Stimulated activated CD8-positive, alpha-beta memory T cell treated with anti-CD3 and anti-CD28 coated beads, Interleukin-7, amount 100 ng/mL, for 48 hours (primary cell): ENCODE measurements around the gene NOC2L.
"Not testable (repeated sequence)": the region's sequence is repeated elsewhere in the genome, so short reads cannot be mapped to it uniquely, and the experiment has no call there.

Experiments used
- DNase-seq, 2 donors: peaks; one replicate each; pipeline ENCODE4 v3.0.0-alpha.2; 2020; ENCODE audit warnings: low read depth in 1 of 2; ENCODE audit errors: extremely low read depth in 1 of 2

The NOC2L gene

GRCh38 chr1:994546-994945 is 35.5 kb upstream of the NOC2L start:
- not testable (repeated sequence) for DNase-seq

DNA sequence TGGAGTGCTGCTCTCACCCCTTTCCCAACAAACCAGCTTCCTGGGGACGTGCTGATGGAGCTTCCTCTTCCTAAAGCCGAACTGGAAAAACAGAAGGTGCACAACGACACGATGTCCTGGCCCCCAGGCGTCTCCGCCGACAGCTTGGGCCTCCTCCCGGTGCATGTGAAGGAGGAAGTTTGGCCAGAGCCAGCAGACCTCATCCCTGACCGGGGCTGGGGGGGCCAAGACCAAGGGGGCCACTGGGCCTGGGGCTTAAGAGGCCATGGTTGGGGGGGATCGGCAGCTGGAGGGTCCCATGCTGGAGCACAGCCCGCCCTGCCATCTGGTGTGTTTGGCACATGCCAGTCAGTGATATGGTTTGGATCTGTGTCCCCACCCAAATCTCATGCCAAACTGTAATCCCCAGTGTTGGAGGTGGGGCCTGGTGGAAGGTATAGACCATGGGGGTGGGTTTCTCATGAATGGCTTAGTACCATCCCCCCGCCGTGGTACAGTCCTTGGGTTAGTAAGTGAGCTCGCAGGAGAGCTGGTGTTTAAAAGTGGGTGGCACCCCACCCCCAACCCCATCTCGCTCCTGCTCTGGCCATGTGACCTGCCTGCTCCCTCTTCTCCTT is 34.4 kb upstream of the NOC2L start:
- no peak for DNase-seq

DNA sequence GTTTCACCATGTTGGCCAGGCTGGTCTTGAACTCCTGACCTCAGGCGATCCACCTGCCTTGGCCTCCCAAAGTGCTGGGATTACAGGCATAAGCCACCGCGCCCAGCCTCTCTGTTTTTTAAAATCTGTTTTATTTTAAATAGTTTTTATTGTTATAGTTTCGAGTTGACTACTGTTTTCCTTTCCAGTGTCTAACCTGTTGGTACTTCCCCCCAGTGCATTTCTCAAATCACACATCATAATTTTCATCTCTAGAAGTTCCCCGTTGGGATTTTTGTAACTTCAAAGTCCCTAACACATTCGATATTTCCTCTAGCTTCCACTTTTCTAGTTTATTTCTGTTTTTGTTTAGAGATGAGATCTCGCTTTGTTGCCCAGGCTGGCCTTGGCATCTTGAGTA is 33.3 kb upstream of the NOC2L start:
- no peak for DNase-seq

- no peak for DNase-seq
Measured at GRCh38 chr1:991895-992294, 32.8 kb upstream of the NOC2L start.

DNA sequence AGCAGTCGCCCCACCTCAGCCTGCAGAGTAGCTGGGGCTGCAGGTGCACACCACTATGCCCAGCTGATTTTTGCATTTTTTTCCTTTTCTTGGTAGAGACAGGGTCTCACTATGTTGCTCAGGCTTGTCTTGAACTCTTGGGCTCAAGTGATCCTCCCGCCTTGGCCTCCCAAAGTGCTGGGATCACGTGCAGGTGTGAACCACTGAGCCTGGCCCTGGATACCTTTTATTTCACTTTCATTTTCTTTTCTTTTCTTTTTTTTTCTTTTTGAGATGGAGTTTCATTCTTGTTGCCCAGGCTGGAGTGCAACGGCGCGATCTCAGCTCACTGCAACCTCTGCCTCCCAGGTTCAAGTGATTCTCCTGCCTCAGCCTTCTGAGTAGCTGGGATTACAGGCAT is 32.2 kb upstream of the NOC2L start:
- not testable (repeated sequence) for DNase-seq

GRCh38 chr1:988061-988460 is 29.0 kb upstream of the NOC2L start:
- not testable (repeated sequence) for DNase-seq

DNA sequence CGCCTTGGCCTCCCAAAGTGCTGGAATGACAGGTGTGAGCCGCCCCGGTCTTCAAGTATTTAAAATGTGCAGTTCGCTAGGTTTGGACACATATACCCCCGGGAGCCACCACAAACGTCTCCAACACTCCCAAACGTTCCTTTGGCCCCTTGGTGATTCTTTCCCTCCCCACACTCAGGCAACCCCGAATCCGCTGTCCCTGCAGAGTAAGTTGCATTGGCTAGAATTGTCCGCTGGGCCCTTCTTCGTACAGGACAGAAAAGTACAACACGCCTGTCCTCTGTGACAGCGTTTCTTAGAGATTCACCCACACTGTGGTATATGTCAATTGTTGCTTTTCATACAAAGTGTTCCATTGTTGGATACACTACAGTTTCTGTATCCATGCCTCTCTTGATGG is 26.1 kb upstream of the NOC2L start:
- DNase-seq = no peak

DNA sequence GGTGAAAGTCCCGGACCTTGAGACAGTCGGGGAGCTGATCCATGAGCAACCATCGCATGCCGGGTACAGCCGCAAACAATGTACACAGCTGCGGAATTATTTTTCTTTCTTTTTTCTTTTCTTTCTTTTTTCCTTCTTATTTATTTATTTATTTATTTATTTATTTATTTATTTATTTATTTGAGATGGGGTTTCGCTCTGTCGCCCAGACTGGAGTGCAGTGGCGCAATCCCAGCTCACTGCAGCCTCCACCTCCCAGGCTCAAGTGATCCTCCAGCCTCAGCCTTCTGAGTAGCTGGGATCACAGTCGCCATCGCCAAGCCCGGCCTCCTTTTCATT is 25.4 kb upstream of the NOC2L start:
- no peak for DNase-seq

DNA sequence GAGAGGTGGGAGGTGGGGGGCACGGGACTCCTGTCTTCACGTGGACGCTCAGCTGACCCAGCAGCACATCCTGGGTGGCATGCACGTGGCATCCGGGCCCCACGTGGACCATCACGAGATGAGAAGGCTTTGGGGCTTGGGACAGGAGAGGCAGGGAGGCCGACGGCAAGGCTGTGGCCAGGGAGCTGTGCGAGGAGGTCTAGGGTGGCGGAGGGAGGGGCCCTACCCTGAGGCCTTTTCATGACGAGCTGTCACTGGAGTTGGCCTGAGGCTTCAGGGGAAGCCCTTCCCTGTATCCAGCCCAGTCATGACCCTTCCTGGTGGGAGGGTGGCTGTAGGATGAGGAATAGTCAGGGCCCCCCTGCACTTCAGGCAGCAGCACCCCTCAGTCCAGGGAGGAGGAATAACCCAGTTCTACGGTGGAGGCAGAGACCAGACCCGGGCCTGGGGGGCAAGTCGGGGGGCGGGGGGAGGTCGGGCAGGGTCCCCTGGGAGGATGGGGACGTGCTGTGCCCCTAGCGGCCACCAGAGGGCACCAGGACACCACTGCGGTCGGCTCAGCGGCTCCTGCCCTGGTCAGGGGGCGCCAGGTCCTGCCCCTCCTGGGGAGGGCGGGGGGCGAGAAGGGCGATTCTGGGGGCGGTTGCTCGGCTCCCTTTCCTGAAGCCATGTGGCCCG is 24.9 kb upstream of the NOC2L start:
- no peak for DNase-seq

GRCh38 chr1:982765-983436 is 23.8 kb upstream of the NOC2L start:
- no peak for DNase-seq

GRCh38 chr1:981955-982558 is 23.0 kb upstream of the NOC2L start, which contains the start of gene PERM1:
TSS of gene PERM1 (minus strand) at chr1:982093. CDS start at chr1:981029, 1,064 bp downstream.
- DNase-seq = no peak

DNA sequence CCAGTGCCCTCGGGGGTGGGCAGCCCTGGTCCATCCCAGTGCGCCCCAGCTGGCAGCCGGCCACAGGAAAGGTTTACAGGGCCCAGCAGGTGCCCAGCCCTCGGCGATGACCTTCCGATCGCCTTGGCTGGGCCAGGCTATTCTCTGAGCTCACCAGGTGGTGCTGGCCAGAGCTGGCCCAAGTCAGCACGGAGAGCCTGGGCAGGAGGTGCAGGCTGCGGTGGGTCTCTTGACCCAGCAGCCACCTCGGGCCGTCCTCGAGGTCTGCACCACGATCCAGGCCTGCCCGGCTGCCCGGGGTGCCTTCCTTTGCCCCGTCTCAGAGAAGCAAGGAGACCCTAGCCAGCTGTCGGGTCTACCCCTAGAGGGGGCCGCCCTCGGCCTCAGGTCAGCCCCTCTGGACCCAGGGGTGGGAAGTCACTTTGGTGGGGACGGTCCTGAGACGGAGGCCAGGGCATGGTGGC is 22.5 kb upstream of the NOC2L start:
- no peak for DNase-seq

GRCh38 chr1:980602-981395 is 21.7 kb upstream of the NOC2L start:
- DNase-seq = no peak

DNA sequence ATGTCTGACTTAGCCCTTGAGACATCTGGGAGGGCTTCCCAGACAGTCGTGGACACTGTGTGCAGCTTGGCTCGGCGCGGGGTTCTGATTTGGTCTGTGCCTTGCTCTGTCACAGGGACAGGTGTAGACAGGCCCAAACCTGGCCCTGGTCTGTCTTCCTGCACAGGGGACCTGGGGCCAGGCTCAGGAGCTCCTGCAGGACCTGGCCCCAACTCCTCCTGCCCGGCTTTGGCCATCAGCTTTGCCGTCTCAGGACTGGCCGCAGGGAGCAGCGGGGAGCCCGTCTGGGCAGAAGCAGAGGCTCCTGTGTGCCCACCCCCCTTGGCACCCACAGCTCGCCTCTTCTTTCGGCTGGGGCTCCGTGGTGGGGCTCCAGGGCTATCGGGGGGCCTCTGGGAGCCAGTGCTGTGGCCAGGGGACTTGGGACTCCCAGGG is 21.1 kb upstream of the NOC2L start:
- no peak for DNase-seq

GRCh38 chr1:979744-980072 is 20.7 kb upstream of the NOC2L start:
- DNase-seq = no peak

DNA sequence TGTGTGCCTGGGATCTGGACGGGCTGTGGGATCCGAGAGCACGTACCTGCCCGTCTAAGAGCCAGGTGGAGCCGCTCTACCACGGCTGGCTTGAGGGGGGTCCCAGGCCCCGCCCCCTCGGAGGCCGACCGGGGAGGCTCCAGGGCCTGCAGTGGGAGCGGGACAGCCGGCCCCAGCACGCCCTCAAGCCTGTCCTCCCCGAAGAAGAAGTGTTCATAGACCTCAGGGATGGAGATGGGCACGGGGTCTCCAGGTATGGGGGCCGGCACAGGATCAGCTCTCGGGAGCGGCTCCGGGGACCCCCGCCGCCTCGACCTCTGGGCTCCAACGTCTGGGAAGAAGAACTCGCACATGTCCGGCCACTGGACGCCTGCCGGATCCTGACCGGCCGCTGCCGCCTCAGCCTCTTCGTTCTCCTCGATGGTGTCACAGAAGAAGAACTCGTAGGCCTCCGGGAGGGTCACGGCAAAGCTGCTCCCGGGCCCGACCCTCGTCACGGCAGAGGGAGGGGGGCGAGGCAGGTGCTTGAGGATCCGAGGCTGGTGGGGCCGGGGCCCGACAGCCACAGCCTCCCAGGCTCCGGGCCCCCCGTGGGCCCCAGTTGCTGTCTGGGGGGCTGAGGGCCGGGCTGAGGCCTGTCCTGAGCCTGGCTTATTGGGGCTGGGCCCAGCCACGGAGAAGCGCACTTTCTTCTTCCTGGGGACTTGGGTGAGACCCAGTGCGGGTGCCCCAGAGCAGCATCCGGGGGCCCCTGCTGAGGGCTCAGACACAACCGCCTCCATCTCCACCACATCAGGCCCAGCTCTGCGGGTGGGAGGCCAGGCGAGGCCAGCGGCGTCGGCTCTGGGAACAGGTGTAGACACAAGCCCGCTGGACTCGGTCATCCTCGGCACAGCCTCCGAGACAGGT is 20.0 kb upstream of the NOC2L start:
- DNase-seq = no peak

DNA sequence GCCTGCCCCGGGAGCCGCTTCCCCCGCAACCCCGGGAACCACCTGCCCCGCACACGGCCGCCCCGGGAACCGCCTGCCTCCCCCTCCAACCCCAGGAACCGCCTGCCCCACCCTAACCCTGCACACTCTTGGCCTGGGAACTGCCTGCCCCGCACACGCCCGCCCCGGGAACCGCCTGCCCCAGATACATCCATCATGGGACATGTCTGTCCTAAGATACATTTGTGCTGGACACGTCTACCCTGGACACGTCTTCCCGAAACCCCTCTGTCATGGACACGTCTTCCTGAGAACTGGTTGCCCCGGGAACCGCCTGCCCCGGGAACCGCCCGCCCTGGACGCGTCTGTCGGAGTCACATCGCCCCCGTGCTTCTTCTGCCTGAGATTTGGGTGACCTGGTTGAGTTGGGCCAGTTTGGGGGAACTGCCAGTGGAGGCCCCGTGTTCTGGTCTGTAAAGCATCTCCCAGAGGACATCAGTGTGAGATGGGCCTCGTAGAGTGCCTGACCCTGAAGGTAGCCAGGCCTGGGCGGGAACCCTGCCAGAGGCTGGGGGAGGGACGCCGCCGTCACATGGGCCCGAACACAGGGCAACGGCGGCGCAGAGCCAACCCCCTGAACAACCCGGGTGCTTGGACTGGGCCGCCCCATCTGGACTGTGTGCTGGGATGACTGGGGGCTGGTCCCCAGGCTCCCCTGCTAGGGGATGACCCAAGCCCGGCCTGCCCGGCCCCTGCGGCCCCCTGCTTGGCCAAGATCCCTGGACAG is 19.2 kb upstream of the NOC2L start:
- DNase-seq = no peak

- not testable (repeated sequence) for DNase-seq
Measured at GRCh38 chr1:976791-977190, 17.7 kb upstream of the NOC2L start.
